Smooth muscle cell (in vitro differentiated cells): ENCODE results near the gene ACOD1. TPM values are rescaled to one million over a fixed set of nuclear protein-coding genes. Genes with fewer than 3 reads are reported as not detected.

Source experiments
- DNase-seq: peaks from one replicate; lab custom pipeline; 2025; ENCODE audit not compliant: unreplicated experiment; lab: John Stamatoyannopoulos, UW
- H2AFZ ChIP-seq: fragments of 200-600 bp; sonication (generic); 2 replicates; pipeline ENCODE4 v1.6.0; 2016; ENCODE audit warnings: antibody characterized with exemption, low read depth, mild to moderate bottlenecking
- H3F3A ChIP-seq: fragments of 200-600 bp; sonication (generic); 2 replicates; pipeline ENCODE4 v1.6.0; 2017; ENCODE audit warnings: antibody characterized with exemption, low read depth
- H3K27ac ChIP-seq: fragments of 200-600 bp; sonication (generic); 2 replicates; pipeline ENCODE4 v1.5.1; 2016; ENCODE audit warnings: low read depth, mild to moderate bottlenecking
- H3K27me3 ChIP-seq: fragments of 200-600 bp; sonication (generic); 2 replicates; pipeline ENCODE4 v1.6.1; 2016; ENCODE audit warnings: low read depth, mild to moderate bottlenecking
- H3K36me3 ChIP-seq: fragments of 200-600 bp; sonication (generic); 2 replicates; pipeline ENCODE4 v1.5.1; 2016; ENCODE audit warnings: low read depth
- H3K4me1 ChIP-seq: fragments of 200-600 bp; sonication (generic); 2 replicates; pipeline ENCODE4 v1.5.1; 2016; ENCODE audit warnings: low read depth
- H3K4me2 ChIP-seq: fragments of 200-600 bp; sonication (generic); 2 replicates; pipeline ENCODE4 v1.6.0; 2016; ENCODE audit warnings: mild to moderate bottlenecking
- H3K4me3 ChIP-seq: fragments of 200-600 bp; sonication (generic); 2 replicates; pipeline ENCODE4 v1.5.1; 2016; ENCODE audit warnings: mild to moderate bottlenecking
- H3K79me2 ChIP-seq: fragments of 200-600 bp; sonication (generic); 2 replicates; pipeline ENCODE4 v1.6.0; 2016; ENCODE audit warnings: low read depth, mild to moderate bottlenecking
- H3K9ac ChIP-seq: fragments of 200-600 bp; sonication (generic); 2 replicates; pipeline ENCODE4 v1.6.0; 2016; ENCODE audit warnings: low read depth
- H3K9me3 ChIP-seq: fragments of 200-600 bp; sonication (generic); replicated peaks from 2 replicates; pipeline ENCODE4 v1.5.1; 2016; ENCODE audit warnings: low read depth
- H4K20me1 ChIP-seq: fragments of 200-600 bp; sonication (generic); 2 replicates; pipeline ENCODE4 v1.6.0; 2016; ENCODE audit warnings: low read depth
- WGBS: methylation state at CpG from one replicate; pipeline ENCODE4 v1.1.7; 2016; ENCODE audit warnings: low lambda C conversion rate; 5-methylcytosine and 5-hydroxymethylcytosine counted together
- polyA plus RNA-seq: library from polyadenylated mRNA; unstranded; fragments of >200 nt; fragmentation: Nextera tagmentation; extraction: Ambion mirVana; gene quantifications from 2 replicates; pipeline ENCODE4 v1.2.1, GENCODE V29; 2016
- total RNA-seq: library from RNA; depleted of rRNA; stranded (reverse); fragments of >200 nt; gene quantifications from 2 replicates; pipeline ENCODE4 v1.2.3, GENCODE V29; 2014
- TF ChIP-seq, protein P1 (sequence below): fragments of 200-600 bp; sonication (generic); IDR thresholded peaks from 2 replicates; pipeline ENCODE4 v1.5.1; 2017; ENCODE audit warnings: borderline replicate concordance, mild to moderate bottlenecking, antibody characterized with exemption; ENCODE audit not compliant: insufficient read depth, poor library complexity, severe bottlenecking

ACOD1 gene
- total and polyA plus RNA-seq, 2 experiments from 2014 or later, result not detected

GRCh38 chr13:76936763-76937162, 11.5 kb upstream of the ACOD1 start:
- no peaks in the 10 kb centered on the region for H3K27me3 ChIP-seq
- H3F3A ChIP-seq, result no peaks in the 10 kb centered on the region
- TF ChIP-seq, protein P1, sequence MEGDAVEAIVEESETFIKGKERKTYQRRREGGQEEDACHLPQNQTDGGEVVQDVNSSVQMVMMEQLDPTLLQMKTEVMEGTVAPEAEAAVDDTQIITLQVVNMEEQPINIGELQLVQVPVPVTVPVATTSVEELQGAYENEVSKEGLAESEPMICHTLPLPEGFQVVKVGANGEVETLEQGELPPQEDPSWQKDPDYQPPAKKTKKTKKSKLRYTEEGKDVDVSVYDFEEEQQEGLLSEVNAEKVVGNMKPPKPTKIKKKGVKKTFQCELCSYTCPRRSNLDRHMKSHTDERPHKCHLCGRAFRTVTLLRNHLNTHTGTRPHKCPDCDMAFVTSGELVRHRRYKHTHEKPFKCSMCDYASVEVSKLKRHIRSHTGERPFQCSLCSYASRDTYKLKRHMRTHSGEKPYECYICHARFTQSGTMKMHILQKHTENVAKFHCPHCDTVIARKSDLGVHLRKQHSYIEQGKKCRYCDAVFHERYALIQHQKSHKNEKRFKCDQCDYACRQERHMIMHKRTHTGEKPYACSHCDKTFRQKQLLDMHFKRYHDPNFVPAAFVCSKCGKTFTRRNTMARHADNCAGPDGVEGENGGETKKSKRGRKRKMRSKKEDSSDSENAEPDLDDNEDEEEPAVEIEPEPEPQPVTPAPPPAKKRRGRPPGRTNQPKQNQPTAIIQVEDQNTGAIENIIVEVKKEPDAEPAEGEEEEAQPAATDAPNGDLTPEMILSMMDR, result no peak
- no peaks in the 10 kb centered on the region for H3K36me3 ChIP-seq
- H3K4me2 ChIP-seq, result no peak overlapping the region
- H3K9ac ChIP-seq, result no peak overlapping the region
- no peak for DNase-seq
- no peak overlapping the region for H2AFZ ChIP-seq
- H4K20me1 ChIP-seq, result no peaks in the 10 kb centered on the region
- H3K9me3 ChIP-seq, result no peaks in the 10 kb centered on the region
- no peaks in the 10 kb centered on the region for H3K4me1 ChIP-seq
- 74% methylated on average over 2 of the region's 2 CpGs for WGBS
- H3K4me3 ChIP-seq, result no peak overlapping the region
- H3K79me2 ChIP-seq, result no peaks in the 10 kb centered on the region
- H3K27ac ChIP-seq, result peak overlapping the region; percentile 82

- no peak for DNase-seq
Observed at GRCh38 chr13:76937281-76937820, 11.0 kb upstream of the ACOD1 start.

DNA sequence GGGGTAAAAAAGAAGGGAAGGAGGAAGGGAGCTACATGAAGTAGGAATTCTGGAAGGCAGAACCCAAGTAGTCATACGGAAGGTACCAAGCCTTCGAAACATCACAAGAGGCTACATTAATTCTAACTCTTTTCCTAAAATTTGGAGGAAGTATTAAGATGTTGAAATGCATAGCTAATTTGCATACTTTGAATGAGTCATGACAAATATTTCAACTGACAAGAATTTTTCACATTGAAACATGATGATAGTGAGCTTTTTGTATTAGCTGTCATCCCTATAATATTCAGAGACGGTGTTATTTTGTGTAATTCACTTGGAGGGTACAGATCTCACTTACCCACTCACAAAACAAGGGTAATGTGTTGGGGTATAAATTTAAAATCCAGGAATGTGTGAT, 9.1 kb upstream of the ACOD1 start:
- no peak for DNase-seq
- H3K4me1 ChIP-seq, result no peaks in the 10 kb centered on the region
- H3K36me3 ChIP-seq, result no peaks in the 10 kb centered on the region
- no peaks in the 10 kb centered on the region for H3F3A ChIP-seq
- 84% methylated on average over 3 of the region's 3 CpGs for WGBS
- H2AFZ ChIP-seq, result no peak overlapping the region
- H3K4me3 ChIP-seq, result no peak overlapping the region
- TF ChIP-seq, protein P1, result no peak
- H3K9me3 ChIP-seq, result no peaks in the 10 kb centered on the region
- H3K27me3 ChIP-seq, result no peaks in the 10 kb centered on the region
- H4K20me1 ChIP-seq, result no peaks in the 10 kb centered on the region
- H3K27ac ChIP-seq, result no peak overlapping the region
- H3K9ac ChIP-seq, result no peak overlapping the region
- H3K4me2 ChIP-seq, result no peak overlapping the region
- no peaks in the 10 kb centered on the region for H3K79me2 ChIP-seq

More at GRCh38 chr13:76937281-76937820, 11.0 kb upstream of the ACOD1 start:
- TF ChIP-seq, protein P1, result no peak
- H3F3A ChIP-seq, result no peaks in the 10 kb centered on the region
- no peaks in the 10 kb centered on the region for H4K20me1 ChIP-seq
- peak overlapping the region; percentile 36 for H2AFZ ChIP-seq
- no peaks in the 10 kb centered on the region for H3K9me3 ChIP-seq
- peak overlapping the region; percentile 58 for H3K9ac ChIP-seq
- H3K36me3 ChIP-seq, result no peaks in the 10 kb centered on the region
- H3K27me3 ChIP-seq, result no peaks in the 10 kb centered on the region
- H3K27ac ChIP-seq, result peak overlapping the region; percentile 82
- H3K79me2 ChIP-seq, result no peaks in the 10 kb centered on the region
- no peak overlapping the region for H3K4me3 ChIP-seq
- 25% methylated on average over 2 of the region's 2 CpGs for WGBS
- no peaks in the 10 kb centered on the region for H3K4me1 ChIP-seq
- peak overlapping the region; percentile 56 for H3K4me2 ChIP-seq

DNA sequence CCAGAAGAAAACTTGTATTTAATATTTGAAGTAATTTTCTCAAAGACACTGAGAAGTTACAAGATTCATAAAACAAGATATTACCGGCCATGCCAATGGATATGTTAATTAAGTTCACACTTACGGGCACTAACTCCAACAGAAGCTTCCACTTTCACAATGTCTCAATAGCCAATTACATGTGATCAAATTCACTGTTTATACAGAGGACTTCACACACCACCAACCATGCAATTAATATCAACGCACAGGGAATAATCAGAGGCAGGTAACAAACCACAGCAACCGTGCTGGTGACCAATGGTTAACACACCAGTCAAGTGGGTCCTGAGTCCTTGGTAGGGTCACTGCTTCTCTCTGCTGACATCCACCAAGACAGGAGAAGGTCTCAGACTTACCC, 5.9 kb upstream of the ACOD1 start:
- Histone ChIP-seq H3F3A (no peaks in the 10 kb centered on the region), H3K4me1 (no peaks in the 10 kb centered on the region), H4K20me1 (no peaks in the 10 kb centered on the region), H3K9ac (no peak overlapping the region), H3K27ac (no peak overlapping the region), H2AFZ (no peak overlapping the region), H3K4me3 (no peak overlapping the region), H3K79me2 (no peaks in the 10 kb centered on the region), H3K9me3 (no peaks in the 10 kb centered on the region), H3K27me3 (no peaks in the 10 kb centered on the region), H3K36me3 (no peaks in the 10 kb centered on the region), H3K4me2 (no peak overlapping the region)
- no peak for DNase-seq
- TF ChIP-seq, protein P1, result no peak
- 96% methylated on average over 4 of the region's 4 CpGs for WGBS
